Aorta (tissue), 5 donors: ENCODE measurements around the gene MC1R. TPM values are rescaled to one million over a fixed set of nuclear protein-coding genes. Genes with fewer than 3 reads are reported as not detected.
A peak's percentile ranks its signal among the peaks of the same experiment; 100 is the strongest.

Experiments used
- ATAC-seq: fragments of 200-7000 bp; cut with Tn5 transposase; one replicate; pipeline ENCODE4 v1.9.1; 2022; ENCODE audit warnings: moderate library complexity; ENCODE audit not compliant: low FRiP score
- DNase-seq, 2 donors: peaks; one replicate each; pipeline ENCODE4 v3.0.0-alpha.2; 2020
- H3K27ac ChIP-seq, 2 donors: one replicate each; pipeline ENCODE4 v1.5.1; 2013; ENCODE audit warnings: low read length in 2 of 2, mild to moderate bottlenecking in 2 of 2, moderate library complexity in 2 of 2, control low read depth in 1 of 2, inconsistent platforms in 1 of 2, low read depth in 1 of 2
- H3K27me3 ChIP-seq, 2 donors: one replicate each; pipeline ENCODE4 v1.6.1; 2013; ENCODE audit warnings: control low read depth in 1 of 2, low read length in 1 of 2, mild to moderate bottlenecking in 1 of 2, moderate library complexity in 1 of 2; ENCODE audit not compliant: insufficient read depth in 2 of 2, control insufficient read depth in 1 of 2
- H3K36me3 ChIP-seq, 2 donors: one replicate each; pipeline ENCODE4 v1.6.1; 2013; ENCODE audit warnings: control low read depth in 1 of 2, low read length in 1 of 2, mild to moderate bottlenecking in 1 of 2; ENCODE audit not compliant: insufficient read depth in 2 of 2, control insufficient read depth in 1 of 2
- H3K4me1 ChIP-seq, 2 donors: one replicate each; pipeline ENCODE4 v1.6.1; 2013; ENCODE audit warnings: low read length in 2 of 2, control low read depth in 1 of 2, mild to moderate bottlenecking in 1 of 2, moderate library complexity in 1 of 2; ENCODE audit not compliant: insufficient read depth in 2 of 2, control insufficient read depth in 1 of 2
- H3K4me3 ChIP-seq, 2 donors: one replicate each; pipeline ENCODE4 v1.5.1; 2013; ENCODE audit warnings: low read length in 2 of 2, control low read depth in 1 of 2, mild to moderate bottlenecking in 1 of 2
- H3K9me3 ChIP-seq: one replicate; pipeline ENCODE4 v1.6.1; 2013; ENCODE audit warnings: mild to moderate bottlenecking, low read length; ENCODE audit not compliant: control insufficient read depth
- WGBS, 2 donors: extraction: QIAGEN DNeasy Blood & Tissue Kit; methylation state at CpG; one replicate each; pipeline ENCODE4 v1.1.7; 2013; 5-methylcytosine and 5-hydroxymethylcytosine counted together
- intact Hi-C, 2 donors: fragments of 100-400 bp; cut with DNase I; formaldehyde crosslinking; loops; one replicate each; pipeline versions ENCODE4 v1.14.2 to v1.15.0; 2022
- polyA plus RNA-seq, 2 donors: library from polyadenylated mRNA; stranded (reverse); fragments of 200-250 nt; gene quantifications; one replicate each; pipeline ENCODE4 v1.2.3, GENCODE V29; 2013
- total RNA-seq, 2 donors: library from RNA; stranded (reverse); fragmentation: NEBNext Ultra II Directional; extraction: Animal tissue kit (Norgen Biotek cat#: 25700); gene quantifications; one replicate each; pipeline ENCODE4 v1.2.1, GENCODE V29; 2021
- donor health status: healthy with polysubstance abuse.
- donor health status: Bipolar disorder and iron deficiency.
- donor health status: DM: no; HTN: no; CAD: no.
- donor health status: DM: no; HTN: no; CAD: no.
- donor health status: DM: yes; HTN: yes; CAD: no.

Gene MC1R
- total and polyA plus RNA-seq, 4 donors, result 1.5 to 12.1 (median 7.5) TPM

- intact Hi-C loops, result no loop called here
These were observed 14.7 kb upstream of the MC1R start for GRCh38 chr16:89903908-89904515.

DNA sequence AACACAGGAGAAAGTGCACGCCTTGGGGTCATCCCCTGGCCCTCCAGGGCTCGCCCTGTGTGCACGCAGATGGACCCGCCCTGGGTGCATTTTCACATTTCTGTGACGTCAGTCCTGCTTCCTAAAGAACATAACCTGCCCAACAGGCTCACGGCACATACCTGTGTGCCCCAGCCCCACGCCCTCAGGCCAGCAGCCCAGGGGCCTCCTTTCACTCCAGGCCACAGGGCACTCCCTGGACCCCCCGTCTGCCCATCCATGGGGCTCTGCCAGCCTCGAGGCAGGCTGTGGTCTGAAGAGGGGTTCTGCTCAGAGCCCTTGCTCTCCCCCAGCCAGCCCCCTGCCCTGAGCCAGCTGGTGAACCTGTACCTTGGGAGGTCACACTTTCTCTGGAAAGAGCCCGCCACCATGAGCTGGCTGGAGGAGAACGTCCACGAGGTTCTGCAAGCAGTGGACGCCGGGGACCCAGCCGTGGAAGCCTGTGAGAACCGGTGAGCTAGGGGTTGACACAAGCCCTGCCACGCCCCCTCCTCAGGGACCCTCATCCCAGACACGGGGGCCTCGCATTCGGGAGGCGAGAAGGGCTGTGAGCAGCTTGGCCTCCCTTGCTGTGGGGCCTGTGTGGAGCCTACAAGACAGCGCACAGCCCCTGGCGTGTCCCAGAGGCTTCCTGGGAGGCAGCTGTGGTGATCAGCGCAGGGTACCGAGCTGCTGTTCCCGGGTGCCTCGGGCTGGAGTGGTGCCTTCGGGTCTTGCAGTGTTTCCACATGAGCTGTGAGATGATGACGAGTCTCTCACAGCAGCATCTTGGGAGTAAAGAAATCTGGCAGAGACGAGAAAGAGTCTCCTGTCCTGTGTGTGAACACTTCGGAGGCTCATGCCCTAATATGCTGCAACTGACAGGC lies 13.8 kb upstream of the MC1R start:
- Histone ChIP-seq H3K36me3 (peaks cover 0 to 16% of the 10 kb centered on the region in 2 donors), H3K4me3 (no peak overlapping the region), H3K27me3 (no peaks in the 10 kb centered on the region), H3K4me1 (no peaks in the 10 kb centered on the region), H3K9me3 (no peaks in the 10 kb centered on the region), H3K27ac (no peak overlapping the region)
- DNase-seq (peak in 1 of 2 donors; percentile 71), ATAC-seq (no peak)
- 82 to 84% methylated on average over 31 of the region's 31 CpGs for WGBS, 2 donors
- intact Hi-C loops, result no loop called here

More at GRCh38 chr16:89903908-89904515, 14.7 kb upstream of the MC1R start:
- no peak for ATAC-seq
- peak in 1 of 2 donors; percentile 73 for DNase-seq
- H3K27me3 ChIP-seq, result no peaks in the 10 kb centered on the region
- peaks cover 0 to 16% of the 10 kb centered on the region in 2 donors for H3K36me3 ChIP-seq
- WGBS, 2 donors, result 84 to 86% methylated on average over 19 of the region's 19 CpGs
- no peaks in the 10 kb centered on the region for H3K4me1 ChIP-seq
- no peak overlapping the region for H3K27ac ChIP-seq
- no peaks in the 10 kb centered on the region for H3K9me3 ChIP-seq
- no peak overlapping the region for H3K4me3 ChIP-seq

- 86 to 87% methylated on average over 23 of the region's 23 CpGs for WGBS, 2 donors
- DNase-seq (peak; percentile 50 to 78), ATAC-seq (no peak)
- no peaks in the 10 kb centered on the region for H3K9me3 ChIP-seq
- peaks cover 0 to 14% of the 10 kb centered on the region in 2 donors for H3K36me3 ChIP-seq
- H3K4me3 ChIP-seq, result no peak overlapping the region
- intact Hi-C loops, result no loop called here
- H3K27ac ChIP-seq, result no peak overlapping the region
- H3K4me1 ChIP-seq, result no peaks in the 10 kb centered on the region
- H3K27me3 ChIP-seq, result no peaks in the 10 kb centered on the region
These were observed 13.0 kb upstream of the MC1R start for GRCh38 chr16:89905511-89906139.

DNA sequence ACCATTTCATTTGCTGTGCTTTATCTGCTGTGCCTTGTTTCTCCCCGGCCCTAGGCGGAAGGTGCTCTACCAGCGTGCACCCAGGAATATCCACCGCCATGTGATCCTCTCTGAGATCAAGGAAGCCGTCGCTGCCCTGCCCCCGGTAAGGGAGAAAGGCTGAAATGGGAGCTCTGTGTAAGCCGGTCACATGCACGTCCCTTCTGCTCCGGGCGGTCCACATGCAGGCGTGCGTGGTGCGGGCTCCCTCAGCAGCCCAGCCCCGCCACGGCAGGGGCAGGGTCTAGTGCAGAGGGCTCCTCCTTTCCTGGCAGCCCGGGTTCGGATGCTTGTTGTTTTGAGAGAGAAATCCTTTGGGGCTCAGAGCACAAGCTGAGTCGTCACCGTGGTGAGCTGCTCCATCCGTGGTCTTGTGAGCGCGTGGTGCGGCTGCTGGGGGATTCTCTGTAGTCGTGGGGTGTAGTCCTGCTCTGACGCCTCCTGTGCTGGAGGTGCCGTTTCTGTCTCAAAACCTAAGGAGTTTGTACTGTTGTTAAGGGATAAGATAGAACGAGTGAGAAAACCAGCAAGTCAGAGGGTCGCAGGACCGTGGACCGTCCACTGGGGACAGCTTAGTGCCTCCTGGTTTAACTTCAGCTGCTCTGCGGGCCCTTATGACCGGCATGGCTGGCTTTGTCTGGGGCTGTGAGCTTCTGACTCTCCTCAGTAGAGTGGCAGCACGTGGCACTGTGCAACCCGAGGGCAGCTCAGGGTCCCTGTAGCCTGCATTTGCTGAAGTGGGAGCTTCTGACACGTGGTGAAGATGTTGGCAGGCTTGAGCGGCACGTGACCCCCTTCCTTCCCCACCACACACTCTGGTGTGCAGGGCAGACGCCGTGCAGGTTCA lies 12.3 kb upstream of the MC1R start:
- peaks cover 0 to 11% of the 10 kb centered on the region in 2 donors for H3K36me3 ChIP-seq
- DNase-seq, result no peak

DNA sequence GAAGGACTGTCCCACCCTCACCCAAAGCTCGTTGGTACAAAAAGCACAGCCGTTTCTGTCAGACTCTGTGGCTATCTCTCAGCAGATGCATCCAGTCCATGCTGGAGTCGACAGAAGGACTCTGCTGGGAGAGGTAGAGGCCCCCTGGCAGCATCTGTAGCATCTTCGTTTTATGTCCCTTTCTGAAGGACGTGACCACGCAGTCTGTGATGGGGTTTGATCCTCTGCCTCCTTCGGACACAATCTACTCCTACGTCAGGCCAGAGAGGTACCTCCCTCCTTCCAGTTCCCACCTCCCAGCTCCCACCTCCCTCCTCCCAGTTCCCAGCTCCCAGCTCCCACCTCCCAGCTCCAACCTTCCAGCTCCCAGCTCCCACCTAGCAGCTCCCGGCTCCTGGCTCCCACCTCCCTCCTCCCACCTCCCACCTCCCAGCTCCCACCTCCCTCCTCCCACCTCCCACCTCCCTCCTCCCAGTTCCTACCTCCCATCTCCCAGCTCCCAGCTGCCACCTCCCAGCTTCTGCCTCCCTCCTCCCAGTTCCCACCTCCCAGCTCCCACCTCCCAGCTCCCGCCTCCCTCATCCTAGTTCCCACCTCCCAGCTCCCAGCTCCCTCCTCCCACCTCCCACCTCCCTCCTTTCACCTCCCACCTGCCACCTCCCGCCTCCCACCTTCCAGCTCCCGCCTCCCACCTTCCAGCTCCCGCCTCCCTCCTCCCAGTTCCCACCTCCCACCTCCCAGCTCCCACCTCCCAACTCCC lies 11.4 kb upstream of the MC1R start:
- H3K36me3 ChIP-seq, result peaks cover 0 to 11% of the 10 kb centered on the region in 2 donors
- ATAC-seq (no peak), DNase-seq (no peak)
- no peak overlapping the region for H3K27ac ChIP-seq
- intact Hi-C loops, result no loop called here
- H3K4me1 ChIP-seq, result no peaks in the 10 kb centered on the region
- H3K4me3 ChIP-seq, result no peak overlapping the region
- H3K9me3 ChIP-seq, result no peaks in the 10 kb centered on the region
- no peaks in the 10 kb centered on the region for H3K27me3 ChIP-seq
- WGBS, 2 donors, result 96 to 97% methylated on average over 13 of the region's 13 CpGs

More for the DNA sequence above, 12.3 kb upstream of the MC1R start:
- intact Hi-C loops, result no loop called here
- Histone ChIP-seq H3K27ac (no peak overlapping the region), H3K4me3 (no peak overlapping the region), H3K4me1 (no peaks in the 10 kb centered on the region), H3K27me3 (no peaks in the 10 kb centered on the region), H3K9me3 (no peaks in the 10 kb centered on the region)
- 94 to 95% methylated on average over 40 of the region's 40 CpGs for WGBS, 2 donors
- ATAC-seq, result no peak

- Histone ChIP-seq H3K36me3 (peaks cover 0 to 11% of the 10 kb centered on the region in 2 donors), H3K9me3 (no peaks in the 10 kb centered on the region), H3K4me1 (no peaks in the 10 kb centered on the region), H3K27ac (no peak overlapping the region), H3K27me3 (no peaks in the 10 kb centered on the region), H3K4me3 (no peak overlapping the region)
- DNase-seq (no peak), ATAC-seq (no peak)
- 96 to 99% methylated on average over 4 of the region's 4 CpGs for WGBS, 2 donors
- intact Hi-C loops, result no loop called here
These were observed 10.4 kb upstream of the MC1R start for GRCh38 chr16:89908236-89908635.

GRCh38 chr16:89909777-89910716 lies 8.6 kb upstream of the MC1R start:
- Histone ChIP-seq H3K4me3 (no peak overlapping the region), H3K27me3 (no peaks in the 10 kb centered on the region), H3K36me3 (peaks cover 0 to 11% of the 10 kb centered on the region in 2 donors), H3K4me1 (no peaks in the 10 kb centered on the region), H3K9me3 (no peaks in the 10 kb centered on the region), H3K27ac (no peak overlapping the region)
- ATAC-seq (peak; percentile 82), DNase-seq (peak; percentile 86 to 91)
- intact Hi-C loops, result no loop called here
- 67% methylated on average over 47 of the region's 47 CpGs for WGBS, 2 donors
